Ovary (tissue), 9 donors: ENCODE results near the gene OSBPL2. TPM values are rescaled to one million over a fixed set of nuclear protein-coding genes. Genes with fewer than 3 reads are reported as not detected.

Experiments used
- DNase-seq, 5 donors: peaks; one replicate each; pipeline ENCODE4 v3.0.0-alpha.2; 2019 to 2020
- H3K27ac ChIP-seq, 2 donors: fragments of 200-600 bp; one replicate each; pipeline versions ENCODE4 v1.5.1 to v1.8.0; 2019 to 2022
- H3K27me3 ChIP-seq: fragments of 200-600 bp; one replicate; pipeline ENCODE4 v1.8.0; 2022
- H3K36me3 ChIP-seq: fragments of 200-600 bp; sonication (generic); one replicate; pipeline ENCODE4 v1.5.1; 2019
- H3K4me1 ChIP-seq: one replicate; pipeline ENCODE4 v1.8.1; 2013; ENCODE audit warnings: mild to moderate bottlenecking, moderate library complexity; ENCODE audit not compliant: insufficient read depth
- H3K4me3 ChIP-seq: fragments of 200-600 bp; sonication (generic); one replicate; pipeline ENCODE4 v1.5.1; 2017
- H3K9me3 ChIP-seq, 2 donors: fragments of 200-600 bp in 1 of 2; sonication (generic) in 1 of 2; one replicate each; pipeline versions ENCODE4 v1.5.1 to v1.8.1; 2013 to 2019; ENCODE audit warnings: mild to moderate bottlenecking in 1 of 2, moderate library complexity in 1 of 2
- CTCF ChIP-seq, 3 donors: fragments of 450-650 bp in 2 of 3; fragments of 200-600 bp in 1 of 3; IDR thresholded peaks; one replicate each; pipeline versions ENCODE4 v1.5.1 to v1.8.0; 2016 to 2022; ENCODE audit warnings: antibody characterized with exemption in 3 of 3, mild to moderate bottlenecking in 1 of 3
- EP300 ChIP-seq: sonication (generic); formaldehyde crosslinking; IDR thresholded peaks from one replicate; pipeline ENCODE4 v1.6.1; 2017; ENCODE audit warnings: antibody characterized with exemption
- POLR2A ChIP-seq: fragments of 450-650 bp; IDR thresholded peaks from one replicate; pipeline ENCODE4 v1.6.1; 2017; ENCODE audit warnings: antibody characterized with exemption, mild to moderate bottlenecking, moderate library complexity
- WGBS, 3 donors: extraction: QIAGEN DNeasy Blood & Tissue Kit in 1 of 3; methylation state at CpG; one replicate each; pipeline versions ENCODE4 v1.1.5 to v1.1.7; 2013 to 2017; 5-methylcytosine and 5-hydroxymethylcytosine counted together
- intact Hi-C, 4 donors: fragments of 100-400 bp; cut with DNase I; formaldehyde crosslinking; loops; one replicate each; pipeline versions ENCODE4 v1.11.0 to v1.15.1; 2022 to 2023
- polyA plus RNA-seq, 2 donors: library from polyadenylated mRNA; stranded (reverse); fragments of 200-250 nt in 1 of 2; fragments of 350-450 nt in 1 of 2; fragmentation: Illumina TruSeq in 1 of 2; extraction: RNeasy Lipid Tissue Mini Kit (QIAGEN cat#74804) in 1 of 2; gene quantifications; one replicate each; pipeline ENCODE4 v1.2.3, GENCODE V29; 2013 to 2014
- total RNA-seq, 7 donors: library from RNA; depleted of rRNA in 2 of 7; stranded (reverse); fragments of >200 nt in 2 of 7; fragmentation: NEBNext Ultra II Directional in 3 of 7; extraction: Animal tissue kit (Norgen Biotek cat#: 25700) in 3 of 7; gene quantifications; one replicate each; pipeline versions ENCODE4 v1.1.0 to v1.2.4, GENCODE V29; 2016 to 2023
- donor health status: DM: no; HTN: no; CAD: no; lungs with moderate emphysema.
- donor health status: DM: no; HTN: no; CAD: no.
- donor health status: Bipolar disorder and iron deficiency.
- donor health status: DM: yes; HTN: yes; CAD: no.
- donor health status: DM: no; HTN: no; CAD: no.
- donor health status: DM: yes; HTN: yes; CAD: no.

OSBPL2 gene
- total and polyA plus RNA-seq, 9 donors, result 14.2 to 42.2 (median 34.4) TPM

- Histone ChIP-seq H3K27me3 (no peaks in the 10 kb centered on the region), H3K9me3 (no peaks in the 10 kb centered on the region), H3K36me3 (no peaks in the 10 kb centered on the region), H3K4me3 (no peak overlapping the region), H3K4me1 (no peaks in the 10 kb centered on the region), H3K27ac (no peak overlapping the region)
- DNase-seq, result no peak
- 76 to 82% (median 78%) methylated on average over 10 to 11 of the region's 11 CpGs for WGBS, 3 donors
- intact Hi-C loops, result no loop called here
- TF ChIP-seq CTCF (IDR thresholded peaks at IDR 0.05), result no peak
- TF ChIP-seq EP300, result no peak
- no peak for TF ChIP-seq POLR2A
These were observed 98.0 kb downstream of the OSBPL2 start for GRCh38 chr20:62336329-62336728.

- peak in 1 of 5 donors; percentile 17 for DNase-seq
- 91 to 92% (median 91%) methylated on average over 53 of the region's 53 CpGs for WGBS, 3 donors
- H3K27ac ChIP-seq, result no peak overlapping the region
These were observed 98.6 kb downstream of the OSBPL2 start for GRCh38 chr20:62336775-62337557.

GRCh38 chr20:62337558-62338293, 99.4 kb downstream of the OSBPL2 start:
- no peaks in the 10 kb centered on the region for H3K36me3 ChIP-seq
- H3K4me3 ChIP-seq, result no peak overlapping the region
- no peak for DNase-seq
- no peaks in the 10 kb centered on the region for H3K9me3 ChIP-seq
- no peak overlapping the region for H3K27ac ChIP-seq
- no peaks in the 10 kb centered on the region for H3K27me3 ChIP-seq
- intact Hi-C loops, result no loop called here
- TF ChIP-seq POLR2A, result no peak
- no peak for TF ChIP-seq CTCF (IDR thresholded peaks at IDR 0.05)
- no peak for TF ChIP-seq EP300
- no peaks in the 10 kb centered on the region for H3K4me1 ChIP-seq
- 87 to 94% (median 89%) methylated on average over 21 to 34 of the region's 34 CpGs for WGBS, 3 donors

More at GRCh38 chr20:62336775-62337557, 98.6 kb downstream of the OSBPL2 start:
- Histone ChIP-seq H3K4me1 (no peaks in the 10 kb centered on the region), H3K36me3 (no peaks in the 10 kb centered on the region), H3K27me3 (no peaks in the 10 kb centered on the region), H3K4me3 (no peak overlapping the region), H3K9me3 (no peaks in the 10 kb centered on the region)
- intact Hi-C loops, result no loop called here
- TF ChIP-seq CTCF (IDR thresholded peaks at IDR 0.05) (no peak), POLR2A (no peak), EP300 (no peak)

GRCh38 chr20:62338294-62338620, 99.9 kb downstream of the OSBPL2 start:
- DNase-seq, result no peak
- no peak overlapping the region for H3K27ac ChIP-seq
- no peaks in the 10 kb centered on the region for H3K9me3 ChIP-seq
- no peaks in the 10 kb centered on the region for H3K4me1 ChIP-seq
- intact Hi-C loops, result no loop called here
- TF ChIP-seq POLR2A, result no peak
- no peak for TF ChIP-seq EP300
- no peak for TF ChIP-seq CTCF (IDR thresholded peaks at IDR 0.05)
- no peaks in the 10 kb centered on the region for H3K27me3 ChIP-seq
- no peaks in the 10 kb centered on the region for H3K36me3 ChIP-seq
- WGBS, 3 donors, result 95 to 97% (median 96%) methylated on average over 16 of the region's 16 CpGs
- no peak overlapping the region for H3K4me3 ChIP-seq
